ENCODE measurements around the gene ADCK1. TPM values are rescaled to one million over a fixed set of nuclear protein-coding genes. Genes with fewer than 3 reads are reported as not detected.
A peak's percentile ranks its signal among the peaks of the same experiment; 100 is the strongest.

The ADCK1 gene
- total and polyA plus RNA-seq, 5 experiments from 2014 or later = 5.2 to 7.3 (median 7.0) TPM

DNA sequence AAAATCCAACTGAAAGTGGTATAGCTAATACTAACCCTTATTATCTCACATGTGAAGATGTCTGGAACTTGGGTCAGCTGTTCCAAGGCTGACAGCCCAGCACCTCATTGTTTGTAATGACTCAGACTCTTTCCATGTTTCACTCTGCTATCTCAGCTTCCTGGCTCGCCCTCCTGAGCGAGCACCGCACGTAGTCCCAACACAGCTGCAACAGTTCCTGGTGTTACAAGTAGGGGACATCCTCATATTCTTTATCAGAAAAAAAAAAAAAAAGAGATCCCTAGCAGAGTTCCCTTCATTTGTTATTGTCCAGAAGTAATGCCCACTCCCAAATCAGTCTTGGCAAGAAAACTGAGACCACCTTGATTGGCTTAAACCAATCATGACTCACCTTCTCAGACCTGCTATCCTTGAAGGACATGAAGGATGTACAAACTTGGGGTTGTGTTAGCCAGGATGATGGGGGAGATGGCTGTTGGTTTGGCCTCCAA, 92.5 kb downstream of the ADCK1 start:
- peaks cover 33 to 63% (median 56%) of the 10 kb centered on the region in 3 donors for H3K36me3 Mint-ChIP-seq
- no peaks in the 10 kb centered on the region for H3K27me3 Mint-ChIP-seq
- peaks cover 5 to 24% (median 13%) of the 10 kb centered on the region in 9 donors for H3K9me3 Mint-ChIP-seq
- POLR2A ChIA-PET = no interaction called here
- no peak overlapping the region for H3K4me3 Mint-ChIP-seq
- DNase-seq = no peak
- peaks cover 0 to 3% (median 0%) of the 10 kb centered on the region in 4 donors for H3K4me1 Mint-ChIP-seq
- H3K27ac Mint-ChIP-seq = peak overlapping the region in 1 of 10 donors; percentile 46
- ATAC-seq = no peak

DNA sequence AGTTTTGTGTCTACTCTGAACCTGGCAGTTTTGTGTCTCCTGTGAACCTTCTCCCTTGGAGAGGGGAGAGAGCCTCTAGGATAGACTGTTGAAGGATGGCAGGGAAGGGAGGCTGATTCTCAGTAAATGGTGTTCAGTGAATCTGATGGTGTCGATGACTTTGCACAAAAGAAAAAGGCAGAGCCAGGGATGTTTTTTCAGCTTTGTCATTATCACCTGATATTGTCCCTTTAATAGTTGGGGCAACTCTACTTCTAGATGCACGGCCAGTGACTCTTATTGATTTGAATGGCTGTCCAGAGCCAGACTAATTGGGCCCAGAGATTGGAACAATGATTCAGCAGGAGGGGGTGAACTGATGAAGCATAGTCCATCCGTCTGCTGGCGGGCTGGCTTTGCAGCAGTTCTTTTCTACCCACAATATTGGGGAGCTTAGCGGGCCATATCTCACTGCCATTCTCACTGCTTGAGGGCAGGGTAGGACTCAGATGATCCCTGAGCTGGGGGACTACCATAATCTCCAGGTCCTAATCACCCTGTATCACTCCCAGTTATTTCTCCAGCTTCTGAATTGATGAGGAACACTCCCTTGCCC, 93.1 kb downstream of the ADCK1 start:
- ATAC-seq (no peak), DNase-seq (no peak)
- H3K27me3 Mint-ChIP-seq = no peaks in the 10 kb centered on the region
- peak overlapping the region in 1 of 10 donors; percentile 46 for H3K27ac Mint-ChIP-seq
- peaks cover 0 to 3% (median 0%) of the 10 kb centered on the region in 4 donors for H3K4me1 Mint-ChIP-seq
- H3K9me3 Mint-ChIP-seq = peaks cover 5 to 20% (median 9%) of the 10 kb centered on the region in 9 donors
- POLR2A ChIA-PET = no interaction called here
- peaks cover 30 to 59% (median 55%) of the 10 kb centered on the region in 3 donors for H3K36me3 Mint-ChIP-seq
- no peak overlapping the region for H3K4me3 Mint-ChIP-seq

DNA sequence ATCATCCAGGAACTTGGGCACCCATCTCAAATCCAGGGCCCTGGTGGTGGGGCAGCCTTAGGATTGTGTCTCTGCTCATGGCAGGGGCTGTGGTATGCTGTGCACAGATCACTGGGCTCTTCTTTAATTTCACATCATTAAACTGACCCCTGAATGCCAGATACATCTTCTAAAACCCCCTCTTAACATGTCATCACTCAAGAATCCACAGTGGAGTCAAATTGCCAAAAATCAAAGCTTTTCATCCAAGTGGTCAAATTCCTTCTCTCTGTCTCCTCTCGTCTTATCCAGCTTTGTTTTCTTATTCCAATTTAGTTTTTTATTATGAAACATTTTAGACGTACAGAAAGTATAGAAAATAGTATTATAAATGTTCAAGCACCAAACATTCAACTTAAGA, 97.5 kb downstream of the ADCK1 start:
- peaks cover 8 to 61% (median 54%) of the 10 kb centered on the region in 3 donors for H3K36me3 Mint-ChIP-seq
- POLR2A ChIA-PET = no interaction called here

DNA sequence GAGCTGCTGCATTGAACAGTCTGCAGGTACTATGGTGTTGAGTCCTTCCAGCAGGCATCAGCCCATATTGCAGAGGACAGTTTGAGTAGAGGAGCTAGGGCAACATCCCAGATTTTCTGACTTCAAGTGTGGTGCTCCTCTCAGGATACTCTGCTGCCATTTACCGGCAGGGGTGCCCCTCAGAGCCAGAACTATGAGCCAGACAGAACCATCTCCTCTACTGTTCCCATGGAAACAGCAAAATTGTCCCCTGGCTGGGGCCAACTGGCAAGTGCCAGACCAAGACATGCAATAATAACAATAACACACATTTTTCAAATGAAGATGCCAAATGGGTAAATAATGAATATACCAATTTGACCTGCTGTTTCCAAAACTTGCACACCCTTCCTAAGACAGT, 102.9 kb downstream of the ADCK1 start:
- H3K36me3 Mint-ChIP-seq = peaks cover 6 to 61% (median 52%) of the 10 kb centered on the region in 3 donors
- H3K4me3 Mint-ChIP-seq = no peak overlapping the region
- ATAC-seq (no peak), DNase-seq (no peak)
- H3K27ac Mint-ChIP-seq = no peak overlapping the region
- H3K9me3 Mint-ChIP-seq = peaks cover 0 to 10% (median 2%) of the 10 kb centered on the region in 9 donors
- peaks cover 0 to 4% (median under 1%) of the 10 kb centered on the region in 4 donors for H3K4me1 Mint-ChIP-seq
- POLR2A ChIA-PET = no interaction called here
- no peaks in the 10 kb centered on the region for H3K27me3 Mint-ChIP-seq

More for the DNA sequence above, 97.5 kb downstream of the ADCK1 start:
- ATAC-seq (no peak), DNase-seq (no peak)
- Mint-ChIP-seq H3K27me3 (no peaks in the 10 kb centered on the region), H3K27ac (no peak overlapping the region), H3K9me3 (no peaks in the 10 kb centered on the region), H3K4me3 (no peak overlapping the region), H3K4me1 (no peaks in the 10 kb centered on the region)

DNA sequence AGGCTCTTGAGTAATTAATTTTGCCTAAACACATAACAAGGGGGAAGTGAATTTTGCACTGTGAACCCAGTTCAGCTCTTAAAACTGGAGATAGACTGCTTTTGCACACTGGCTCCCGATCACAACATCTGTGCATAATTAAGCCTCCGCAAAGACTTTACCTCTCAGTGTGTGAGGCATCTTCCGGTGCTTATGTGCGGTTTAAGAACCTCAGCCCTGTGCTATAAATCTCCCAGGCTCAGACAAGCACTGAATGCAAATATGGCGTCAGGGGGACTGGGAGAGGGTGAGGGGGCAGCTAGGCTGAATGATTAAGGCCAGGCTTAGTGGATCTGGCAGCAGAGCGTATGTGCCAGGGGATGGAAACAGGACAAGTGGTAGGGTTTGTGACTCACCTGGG, 103.3 kb downstream of the ADCK1 start:
- H3K4me3 Mint-ChIP-seq = no peak overlapping the region
- peaks cover 6 to 63% (median 52%) of the 10 kb centered on the region in 3 donors for H3K36me3 Mint-ChIP-seq
- POLR2A ChIA-PET = no interaction called here
- H3K27ac Mint-ChIP-seq = no peak overlapping the region
- no peaks in the 10 kb centered on the region for H3K27me3 Mint-ChIP-seq
- H3K4me1 Mint-ChIP-seq = peaks cover 0 to 4% (median 3%) of the 10 kb centered on the region in 4 donors
- no peak for ATAC-seq
- H3K9me3 Mint-ChIP-seq = peaks cover 0 to 10% (median 2%) of the 10 kb centered on the region in 9 donors
- no peak for DNase-seq

DNA sequence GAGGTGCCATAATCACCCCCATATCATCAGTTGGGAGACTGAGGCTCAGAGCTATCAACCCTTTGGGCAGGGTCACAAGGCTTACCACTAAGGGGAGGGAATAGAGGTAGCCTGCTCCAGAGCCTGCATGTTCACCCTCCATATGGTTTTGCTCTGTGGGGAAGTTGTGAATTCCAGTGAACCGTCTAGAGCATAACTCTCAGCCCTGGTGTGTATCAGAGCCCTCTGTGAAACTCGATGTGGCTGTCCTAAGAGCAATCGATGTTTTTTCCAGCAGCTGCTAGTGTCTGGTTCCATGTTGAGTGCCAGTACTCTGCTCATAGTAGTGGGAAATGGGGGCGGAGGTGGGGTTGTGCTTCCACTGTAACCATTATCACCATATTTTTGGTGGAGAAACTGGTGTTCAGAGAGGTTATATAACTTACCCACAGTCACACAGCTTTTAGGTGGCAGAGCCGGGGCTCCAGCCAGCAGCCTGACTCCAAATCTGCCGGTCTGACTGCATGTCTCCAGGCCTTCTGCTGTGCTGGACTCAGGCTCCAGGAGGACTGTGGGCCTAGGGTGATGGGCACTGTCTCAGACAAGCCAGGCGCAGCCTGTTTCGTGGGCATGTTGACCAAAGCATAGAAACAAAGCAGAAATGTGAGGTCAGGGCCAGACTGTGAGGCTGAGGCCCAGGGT, 104.2 kb downstream of the ADCK1 start:
- H3K4me3 Mint-ChIP-seq = no peak overlapping the region
- no peaks in the 10 kb centered on the region for H3K27me3 Mint-ChIP-seq
- POLR2A ChIA-PET = no interaction called here
- H3K4me1 Mint-ChIP-seq = peaks cover 7 to 10% (median 9%) of the 10 kb centered on the region in 4 donors
- peaks cover 0 to 10% (median 2%) of the 10 kb centered on the region in 9 donors for H3K9me3 Mint-ChIP-seq
- DNase-seq (no peak), ATAC-seq (no peak)
- H3K27ac Mint-ChIP-seq = no peak overlapping the region
- peaks cover 6 to 57% (median 53%) of the 10 kb centered on the region in 3 donors for H3K36me3 Mint-ChIP-seq

DNA sequence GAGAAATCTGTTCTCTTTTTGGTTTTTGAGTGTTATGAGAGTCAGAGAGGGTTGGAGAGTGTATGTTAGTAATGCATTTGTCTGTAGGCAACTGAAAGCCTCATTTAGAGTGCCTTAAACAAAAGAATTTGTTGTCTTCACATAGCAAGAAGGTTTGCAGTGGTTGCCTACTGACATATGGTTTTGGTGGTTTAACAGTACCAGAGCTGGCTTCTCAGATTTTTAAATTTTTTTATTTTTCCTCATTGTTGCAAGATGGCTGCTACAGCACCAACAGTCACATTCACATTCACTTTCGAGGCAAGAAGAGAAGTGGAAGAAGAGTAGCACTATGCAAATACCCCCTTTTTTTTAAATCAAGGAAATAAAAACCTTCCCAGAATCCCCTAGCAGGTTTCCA, 106.5 kb downstream of the ADCK1 start:
- Mint-ChIP-seq H3K36me3 (peaks cover 6 to 44% (median 42%) of the 10 kb centered on the region in 3 donors), H3K27me3 (no peaks in the 10 kb centered on the region), H3K4me1 (peaks cover 7 to 10% (median 9%) of the 10 kb centered on the region in 4 donors), H3K9me3 (peaks cover 0 to 10% (median 2%) of the 10 kb centered on the region in 9 donors), H3K27ac (no peak overlapping the region), H3K4me3 (no peak overlapping the region)
- no peak for ATAC-seq
- POLR2A ChIA-PET = no interaction called here
- DNase-seq = no peak

DNA sequence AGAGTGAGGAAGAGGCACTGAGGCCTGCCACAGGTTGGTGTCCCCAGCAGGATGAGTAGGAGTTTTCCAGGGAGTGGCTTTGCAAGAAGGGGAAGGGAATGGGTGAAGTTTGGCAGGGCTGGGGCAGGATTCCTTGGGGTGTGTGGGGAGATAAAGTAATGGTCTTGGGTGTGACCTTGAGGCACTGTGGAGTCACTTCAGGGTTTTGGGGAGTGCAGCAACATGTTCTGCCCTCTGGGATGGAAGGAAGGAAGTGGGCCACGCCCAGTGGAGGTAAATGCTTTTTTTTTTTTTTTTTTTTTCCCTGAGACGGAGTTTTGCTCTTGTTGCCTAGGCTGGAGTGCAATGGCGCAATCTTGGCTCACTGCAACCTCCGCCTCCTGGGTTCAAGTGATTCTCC, 108.9 kb downstream of the ADCK1 start:
- ATAC-seq (no peak), DNase-seq (no peak)
- Mint-ChIP-seq H3K9me3 (peaks cover 0 to 10% (median 2%) of the 10 kb centered on the region in 9 donors), H3K27me3 (no peaks in the 10 kb centered on the region), H3K4me3 (no peak overlapping the region), H3K36me3 (peaks cover 11 to 38% (median 35%) of the 10 kb centered on the region in 3 donors), H3K27ac (no peak overlapping the region), H3K4me1 (peaks cover 5 to 10% (median 7%) of the 10 kb centered on the region in 4 donors)
- POLR2A ChIA-PET = no interaction called here

DNA sequence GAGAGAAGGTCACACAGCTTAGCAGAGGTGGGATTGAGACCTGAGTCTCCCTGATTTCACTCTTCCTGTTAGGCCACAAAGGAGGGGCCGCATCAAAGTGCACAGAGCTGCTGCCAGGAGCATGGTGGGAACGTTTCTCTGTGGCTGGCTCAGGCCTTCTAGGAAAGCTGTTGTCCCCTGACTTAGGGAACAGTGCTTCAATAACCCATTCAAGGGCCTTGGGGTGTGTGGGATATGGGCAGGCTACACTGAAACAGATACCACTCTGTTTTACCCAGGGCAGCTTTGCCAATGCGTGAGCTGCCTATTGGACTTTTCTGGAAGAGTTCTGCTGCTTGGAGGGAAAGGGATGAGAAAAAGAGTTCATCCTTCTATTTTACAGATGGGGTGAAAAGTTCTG, 110.0 kb downstream of the ADCK1 start:
- Mint-ChIP-seq H3K9me3 (peaks cover 0 to 10% (median 2%) of the 10 kb centered on the region in 9 donors), H3K27ac (no peak overlapping the region), H3K36me3 (peaks cover 16 to 46% (median 37%) of the 10 kb centered on the region in 3 donors), H3K4me3 (no peak overlapping the region), H3K4me1 (peaks cover 5 to 10% (median 7%) of the 10 kb centered on the region in 4 donors), H3K27me3 (no peaks in the 10 kb centered on the region)
- no peak for DNase-seq
- no peak for ATAC-seq
- POLR2A ChIA-PET = no interaction called here

DNA sequence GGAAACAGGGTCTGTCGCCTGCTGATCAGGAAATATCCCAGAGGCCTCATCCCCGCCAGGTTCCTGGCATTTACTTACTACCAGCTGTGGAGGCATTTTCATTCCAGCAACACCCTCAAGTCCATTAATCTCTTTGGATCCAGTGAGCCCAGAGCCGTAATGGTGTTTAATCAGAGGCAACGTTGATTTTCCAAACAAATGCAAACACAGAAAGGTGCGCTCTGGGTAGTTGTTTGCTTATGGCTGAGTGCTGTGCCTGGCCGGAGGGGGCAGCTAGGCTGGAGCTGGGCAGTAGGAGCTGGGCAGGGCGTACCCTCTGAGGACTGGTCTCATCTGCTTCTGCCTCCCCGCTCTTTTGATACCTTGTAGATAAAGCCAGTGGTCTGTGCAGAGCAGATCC, 110.6 kb downstream of the ADCK1 start:
- Mint-ChIP-seq H3K36me3 (peaks cover 16 to 47% (median 36%) of the 10 kb centered on the region in 3 donors), H3K27ac (no peak overlapping the region), H3K4me1 (peaks cover 5 to 10% (median 7%) of the 10 kb centered on the region in 4 donors), H3K4me3 (no peak overlapping the region), H3K27me3 (no peaks in the 10 kb centered on the region), H3K9me3 (peaks cover 0 to 10% (median 2%) of the 10 kb centered on the region in 9 donors)
- DNase-seq = no peak
- ATAC-seq = no peak
- POLR2A ChIA-PET = no interaction called here

DNA sequence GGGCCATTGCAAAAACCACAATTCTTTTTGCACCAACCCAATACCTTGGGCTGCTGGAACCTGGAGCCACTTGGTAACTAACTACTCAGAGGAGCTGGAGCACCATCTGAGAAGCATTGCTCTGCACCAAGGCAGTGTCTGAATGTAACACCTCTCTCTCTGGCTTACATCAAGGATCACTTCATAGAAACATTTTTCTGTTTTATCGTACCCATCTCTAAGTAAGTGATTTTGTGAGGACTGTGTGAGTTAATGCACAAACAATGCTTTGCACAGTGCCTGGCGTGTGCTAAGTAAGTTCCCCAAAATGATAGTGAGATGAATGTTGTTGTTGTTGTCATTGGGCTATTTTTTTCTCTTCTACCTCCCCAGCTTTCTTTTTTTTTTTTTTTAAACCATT, 111.4 kb downstream of the ADCK1 start:
- ATAC-seq = no peak
- Mint-ChIP-seq H3K4me1 (peaks cover 5 to 10% (median 7%) of the 10 kb centered on the region in 4 donors), H3K4me3 (no peak overlapping the region), H3K9me3 (peaks cover 0 to 4% (median 0%) of the 10 kb centered on the region in 9 donors), H3K27me3 (no peaks in the 10 kb centered on the region), H3K36me3 (peaks cover 13 to 43% (median 30%) of the 10 kb centered on the region in 3 donors), H3K27ac (no peak overlapping the region)
- DNase-seq = no peak
- POLR2A ChIA-PET = interaction anchor here (0.7 kb wide), 1 partner anchor 1157 kb away, joined by 3 read pairs; no protein-coding TSS in a partner anchor

DNA sequence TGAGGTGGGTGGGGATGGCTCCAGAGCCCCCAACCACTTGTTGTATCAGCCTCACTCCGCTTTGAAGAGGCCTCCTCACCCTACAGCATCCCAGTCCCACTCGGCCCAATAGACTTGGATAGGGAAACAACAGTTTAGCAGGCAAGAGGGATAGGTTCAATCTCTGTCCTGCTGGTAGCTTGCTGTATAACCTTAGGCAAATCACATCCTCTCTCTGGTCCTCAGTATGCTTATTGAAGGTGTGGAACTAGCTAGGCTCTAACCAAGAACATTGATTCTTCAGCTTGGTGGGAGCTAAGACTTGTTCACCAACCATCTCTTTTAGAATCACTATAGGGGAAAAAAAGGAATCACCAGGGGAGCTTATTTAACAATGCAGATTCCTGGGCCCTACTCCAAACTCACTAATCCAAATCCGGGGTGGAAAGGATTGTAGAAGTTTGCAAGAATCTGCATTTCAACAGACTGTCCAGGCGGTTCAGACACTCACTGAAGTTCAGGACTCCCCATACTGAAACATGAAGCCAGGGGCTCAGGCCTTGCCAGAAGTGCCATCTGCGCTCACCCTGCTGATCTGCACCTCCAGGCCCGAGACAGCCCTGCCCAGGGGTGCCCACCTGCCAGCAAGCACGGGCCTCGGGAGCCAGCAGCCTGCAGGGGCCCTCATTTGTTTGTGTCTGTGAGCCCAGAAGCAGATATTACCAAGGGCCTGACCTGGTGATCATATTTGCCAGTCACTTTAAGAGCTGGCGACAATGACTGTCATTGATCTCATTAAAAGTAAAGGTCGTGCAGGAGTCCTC, 113.0 kb downstream of the ADCK1 start:
- Mint-ChIP-seq H3K9me3 (no peaks in the 10 kb centered on the region), H3K27me3 (no peaks in the 10 kb centered on the region), H3K4me3 (no peak overlapping the region), H3K4me1 (peaks cover 3 to 10% (median 7%) of the 10 kb centered on the region in 4 donors), H3K27ac (peak overlapping the region in 3 of 10 donors; percentile 15 to 45 (median 33)), H3K36me3 (peaks cover 10 to 32% (median 31%) of the 10 kb centered on the region in 3 donors)
- DNase-seq = no peak
- POLR2A ChIA-PET = no interaction called here
- ATAC-seq = no peak
